ENCODE data around the gene SET.
"Not testable (repeated sequence)": the region's sequence is repeated elsewhere in the genome, so short reads cannot be mapped to it uniquely, and the experiment has no call there.

Gene SET

DNA sequence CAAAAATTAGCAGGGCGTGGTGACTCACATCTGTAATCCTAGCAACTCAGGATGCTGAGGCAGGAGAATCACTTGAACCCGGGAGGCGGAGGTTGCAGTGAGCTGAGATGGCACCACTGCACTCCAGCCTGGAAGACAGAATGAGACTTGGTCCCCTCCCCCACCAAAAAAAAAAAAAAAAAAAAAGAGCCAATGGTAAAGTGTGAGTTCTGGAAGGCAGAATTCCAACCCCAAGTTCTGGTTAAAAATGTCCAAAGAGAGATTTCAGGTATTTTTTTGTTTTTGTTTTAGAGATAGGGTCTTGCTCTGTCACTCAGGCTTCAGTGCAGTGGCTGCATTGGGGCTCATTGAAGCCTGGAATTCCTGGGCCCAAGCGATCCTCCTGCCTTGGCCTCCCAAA, 1.6 kb upstream of the SET start:
- in situ Hi-C loops (cut with MboI; ENCODE audit: low sequenced_read_pairs, unreplicated experiment), result no loop called here
- TF ChIP-seq, protein P1, sequence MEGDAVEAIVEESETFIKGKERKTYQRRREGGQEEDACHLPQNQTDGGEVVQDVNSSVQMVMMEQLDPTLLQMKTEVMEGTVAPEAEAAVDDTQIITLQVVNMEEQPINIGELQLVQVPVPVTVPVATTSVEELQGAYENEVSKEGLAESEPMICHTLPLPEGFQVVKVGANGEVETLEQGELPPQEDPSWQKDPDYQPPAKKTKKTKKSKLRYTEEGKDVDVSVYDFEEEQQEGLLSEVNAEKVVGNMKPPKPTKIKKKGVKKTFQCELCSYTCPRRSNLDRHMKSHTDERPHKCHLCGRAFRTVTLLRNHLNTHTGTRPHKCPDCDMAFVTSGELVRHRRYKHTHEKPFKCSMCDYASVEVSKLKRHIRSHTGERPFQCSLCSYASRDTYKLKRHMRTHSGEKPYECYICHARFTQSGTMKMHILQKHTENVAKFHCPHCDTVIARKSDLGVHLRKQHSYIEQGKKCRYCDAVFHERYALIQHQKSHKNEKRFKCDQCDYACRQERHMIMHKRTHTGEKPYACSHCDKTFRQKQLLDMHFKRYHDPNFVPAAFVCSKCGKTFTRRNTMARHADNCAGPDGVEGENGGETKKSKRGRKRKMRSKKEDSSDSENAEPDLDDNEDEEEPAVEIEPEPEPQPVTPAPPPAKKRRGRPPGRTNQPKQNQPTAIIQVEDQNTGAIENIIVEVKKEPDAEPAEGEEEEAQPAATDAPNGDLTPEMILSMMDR (IDR thresholded peaks at IDR 0.05; ENCODE audit: borderline replicate concordance, control extremely low read depth, extremely low read depth, insufficient read depth, missing control alignments), result no peak
- DNase-seq (ENCODE audit: low spot score), result no peak

DNA sequence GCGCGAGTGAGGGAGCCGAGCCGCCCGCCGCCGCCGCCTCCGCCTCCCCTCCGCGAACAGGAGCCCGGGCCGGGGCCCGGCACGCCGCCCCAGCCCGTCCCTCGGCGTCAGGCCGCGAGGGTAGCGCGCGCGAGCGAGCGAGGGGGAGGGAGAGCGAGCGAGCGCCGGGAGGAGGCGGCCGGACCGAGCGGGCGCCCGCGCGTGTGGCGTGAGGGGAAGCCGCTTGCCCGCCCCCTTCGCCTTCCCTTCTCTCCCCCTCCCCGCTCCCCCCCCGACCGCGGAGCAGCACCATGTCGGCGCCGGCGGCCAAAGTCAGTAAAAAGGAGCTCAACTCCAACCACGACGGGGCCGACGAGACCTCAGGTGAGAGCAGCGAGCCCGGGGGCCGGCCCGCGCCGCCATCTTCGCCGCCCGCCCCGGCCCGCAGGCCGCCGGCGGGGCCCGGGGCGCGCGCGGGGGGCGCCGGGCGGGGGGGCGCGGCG, 312 bp downstream of the SET start:
- in situ Hi-C loops (cut with MboI; ENCODE audit: low sequenced_read_pairs, unreplicated experiment), result no loop called here
- DNase-seq (ENCODE audit: low spot score), result peak; percentile 61
- TF ChIP-seq, protein P1 (IDR thresholded peaks at IDR 0.05; ENCODE audit: borderline replicate concordance, control extremely low read depth, extremely low read depth, insufficient read depth, missing control alignments), result no peak

DNA sequence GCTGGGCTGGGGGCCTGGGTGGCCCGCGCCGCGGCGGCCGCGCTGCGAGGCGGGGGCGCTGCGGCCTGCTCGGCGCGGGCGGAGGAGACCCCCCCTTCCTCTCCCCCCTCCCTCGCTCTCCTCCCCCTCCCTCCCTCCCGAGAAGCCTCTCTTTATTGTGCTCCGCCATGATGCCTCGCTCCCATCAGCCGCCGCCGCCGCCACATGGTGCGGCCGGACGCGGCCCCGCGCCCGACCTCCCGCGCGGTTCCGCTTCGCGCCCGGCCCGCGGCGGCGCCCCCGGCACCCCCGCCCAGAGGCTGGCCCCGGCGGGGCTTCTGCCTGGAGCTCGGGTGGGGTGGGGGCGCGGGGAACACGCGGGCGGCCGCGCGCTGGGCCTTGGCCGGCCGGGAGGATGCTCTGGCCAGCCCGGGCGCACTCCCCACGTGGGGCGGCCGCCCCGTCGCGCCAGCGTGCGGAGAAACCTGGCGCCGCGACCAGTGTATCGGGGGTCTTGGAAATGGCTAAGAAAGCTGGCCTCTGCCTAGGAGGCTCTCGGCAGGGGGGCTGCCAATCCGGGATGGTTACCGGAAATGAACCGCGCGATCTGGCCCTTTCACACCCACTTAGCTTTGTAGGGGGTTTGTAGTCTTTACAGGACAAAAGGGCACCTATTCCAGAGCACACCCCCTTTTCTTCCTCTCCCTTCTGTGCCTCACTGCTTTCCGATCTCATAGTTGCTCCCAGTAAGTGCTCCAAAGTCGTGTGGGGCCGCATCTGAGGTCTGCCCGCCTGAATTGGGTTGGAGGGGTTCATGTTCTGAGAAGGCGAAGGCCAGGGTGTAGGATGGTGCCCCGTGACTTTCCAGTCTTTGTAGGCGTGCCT, 1.0 kb downstream of the SET start:
- in situ Hi-C loops (cut with MboI; ENCODE audit: low sequenced_read_pairs, unreplicated experiment), result no loop called here
- peak; percentile 83 for DNase-seq (ENCODE audit: low spot score)
- TF ChIP-seq, protein P1 (IDR thresholded peaks at IDR 0.05; ENCODE audit: borderline replicate concordance, control extremely low read depth, extremely low read depth, insufficient read depth, missing control alignments), result no peak

DNA sequence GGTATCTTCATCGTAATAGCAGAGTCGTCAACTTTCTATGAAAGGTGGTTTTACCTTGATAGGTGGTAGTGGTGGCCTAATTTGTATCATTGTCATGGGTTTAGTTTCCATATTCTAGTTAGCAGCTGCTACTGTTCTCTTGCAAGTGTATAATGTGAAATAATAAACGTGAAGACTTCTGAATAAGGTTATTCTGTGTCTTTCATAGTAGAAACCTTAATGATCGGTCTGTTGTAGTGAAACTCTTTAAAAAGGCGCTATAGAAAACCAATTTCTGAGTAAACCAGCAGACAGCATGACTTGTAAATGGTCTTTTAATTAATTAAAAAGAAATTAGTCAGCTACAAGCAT, 1.6 kb downstream of the SET start:
- DNase-seq (ENCODE audit: low spot score), result no peak
- in situ Hi-C loops (cut with MboI; ENCODE audit: low sequenced_read_pairs, unreplicated experiment), result no loop called here
- TF ChIP-seq, protein P1 (IDR thresholded peaks at IDR 0.05; ENCODE audit: borderline replicate concordance, control extremely low read depth, extremely low read depth, insufficient read depth, missing control alignments), result no peak

DNA sequence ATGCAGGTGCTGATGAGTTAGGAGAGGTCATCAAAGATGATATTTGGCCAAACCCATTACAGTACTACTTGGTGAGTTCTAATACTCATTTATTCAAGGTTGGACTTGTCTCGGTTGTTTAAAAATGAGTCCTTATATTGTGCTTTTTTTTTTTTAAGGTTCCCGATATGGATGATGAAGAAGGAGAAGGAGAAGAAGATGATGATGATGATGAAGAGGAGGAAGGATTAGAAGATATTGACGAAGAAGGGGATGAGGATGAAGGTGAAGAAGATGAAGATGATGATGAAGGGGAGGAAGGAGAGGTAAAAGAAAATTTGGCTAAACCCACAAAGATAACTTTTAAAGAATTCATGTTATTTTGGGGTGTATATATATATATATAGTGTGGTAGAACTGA, 4.7 kb downstream of the SET start:
- in situ Hi-C loops (cut with MboI; ENCODE audit: low sequenced_read_pairs, unreplicated experiment); DNase-seq (ENCODE audit: low spot score): not testable (repeated sequence)

DNA sequence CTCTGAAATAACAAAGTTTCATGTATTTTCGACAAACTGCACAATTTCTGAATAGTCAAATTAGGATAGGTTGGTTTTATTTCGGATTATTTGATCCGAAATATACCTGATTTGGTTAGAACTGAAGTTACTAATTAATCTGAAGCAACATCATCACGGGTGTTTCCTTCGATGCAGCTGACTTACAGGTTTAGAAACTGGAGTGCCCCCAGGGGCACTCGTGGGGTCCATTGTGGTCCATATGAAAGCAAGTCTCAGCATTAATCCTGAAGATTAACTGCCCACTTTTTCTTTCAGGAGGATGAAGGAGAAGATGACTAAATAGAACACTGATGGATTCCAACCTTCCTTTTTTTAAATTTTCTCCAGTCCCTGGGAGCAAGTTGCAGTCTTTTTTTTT, 5.3 kb downstream of the SET start:
- DNase-seq (ENCODE audit: low spot score), result no peak
- in situ Hi-C loops (cut with MboI; ENCODE audit: low sequenced_read_pairs, unreplicated experiment), result no loop called here
- TF ChIP-seq, protein P1 (IDR thresholded peaks at IDR 0.05; ENCODE audit: borderline replicate concordance, control extremely low read depth, extremely low read depth, insufficient read depth, missing control alignments), result no peak

DNA sequence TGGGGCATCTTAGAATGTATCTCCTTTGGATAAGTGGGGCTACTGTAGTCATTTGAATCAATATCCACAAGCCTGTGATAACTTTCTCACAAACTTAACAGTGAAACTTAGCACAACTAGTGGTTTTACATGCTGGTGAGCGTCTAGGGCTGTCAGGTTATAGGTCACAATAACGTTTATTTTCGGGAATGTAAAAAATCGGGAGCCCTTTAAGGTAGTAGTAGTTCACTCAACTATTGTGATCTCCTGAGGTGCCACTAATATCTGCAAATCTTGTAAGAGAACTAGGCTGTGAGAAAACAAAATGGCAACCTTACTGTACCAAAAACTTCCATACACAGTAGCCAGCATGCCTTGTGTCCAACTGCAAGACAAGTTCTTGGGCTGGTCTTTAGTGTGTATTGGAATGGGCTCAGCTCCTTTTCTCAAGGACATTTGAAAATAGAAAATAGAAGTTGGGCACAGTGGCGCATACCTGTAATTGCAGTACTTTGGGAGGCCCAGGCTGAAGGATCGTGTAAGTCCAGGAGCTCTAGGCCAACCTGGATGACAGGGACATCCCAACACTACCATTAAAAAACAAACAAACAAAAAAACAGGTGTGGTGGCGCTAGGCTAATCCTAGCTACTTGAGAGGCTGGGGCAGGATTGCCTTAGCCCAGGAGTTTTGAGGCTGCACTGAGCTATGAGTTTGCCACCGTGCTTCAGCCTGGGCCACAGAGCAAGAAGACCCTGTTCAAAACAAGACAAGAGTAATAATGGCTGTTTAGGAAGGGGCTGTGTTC, 8.1 kb downstream of the SET start:
- in situ Hi-C loops (cut with MboI; ENCODE audit: low sequenced_read_pairs, unreplicated experiment), result no loop called here
- no peak for DNase-seq (ENCODE audit: low spot score)
- TF ChIP-seq, protein P1 (IDR thresholded peaks at IDR 0.05; ENCODE audit: borderline replicate concordance, control extremely low read depth, extremely low read depth, insufficient read depth, missing control alignments), result no peak

DNA sequence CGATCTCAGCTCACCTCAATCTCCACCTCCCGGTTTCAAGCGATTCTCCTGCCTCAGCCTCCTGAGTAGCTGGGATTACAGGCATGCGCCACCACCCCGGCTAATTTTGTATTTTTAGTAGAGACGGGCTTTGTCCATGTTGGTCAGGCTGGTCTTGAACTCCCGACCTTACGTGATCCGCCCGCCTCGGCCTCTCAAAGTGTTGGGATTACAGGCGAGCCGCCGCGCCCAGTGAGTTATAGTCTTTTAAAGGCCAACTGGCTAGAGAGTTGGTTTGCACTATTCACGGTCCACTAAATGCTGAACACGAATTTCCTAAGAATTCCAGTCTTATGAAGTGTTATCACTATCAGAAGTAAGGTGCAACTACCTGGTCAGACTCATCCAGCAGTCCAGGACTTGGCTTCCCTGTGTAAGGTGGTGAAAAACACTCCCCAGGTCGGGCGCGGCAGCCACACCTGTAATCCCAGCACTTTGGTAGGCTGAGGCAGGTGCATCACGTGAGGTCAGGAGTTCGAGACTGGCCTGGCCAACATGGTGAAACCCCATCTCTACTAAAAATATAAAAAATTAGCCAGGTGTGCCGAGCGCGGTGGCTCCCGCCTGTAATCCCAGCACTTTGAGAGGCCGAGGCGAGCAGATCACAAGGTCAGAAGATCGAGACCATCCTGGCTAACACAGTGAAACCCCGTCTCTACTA, 10.2 kb downstream of the SET start:
- DNase-seq (ENCODE audit: low spot score); in situ Hi-C loops (cut with MboI; ENCODE audit: low sequenced_read_pairs, unreplicated experiment): not testable (repeated sequence)
